ENCODE data around the gene KLRB1. TPM values are rescaled to one million over a fixed set of nuclear protein-coding genes. Genes with fewer than 3 reads are reported as not detected.
"Not testable (repeated sequence)": the region's sequence is repeated elsewhere in the genome, so short reads cannot be mapped to it uniquely, and the experiment has no call there.

The KLRB1 gene
- total and polyA plus RNA-seq, 2 of the 13 experiments (the other 11 are each of a cell fraction or from before 2014, with no cell fraction given) = not detected

GRCh38 chr12:9604287-9604686 is 3.4 kb downstream of the KLRB1 start:
- intact Hi-C loops (cut with micrococcal nuclease; ENCODE audit: unreplicated experiment) = no loop called here
- DNase-seq (ENCODE audit: low spot score) (no peak), ATAC-seq (no peak), FAIRE-seq (no peak)
- no peaks in the 10 kb centered on the region for H3K79me2 ChIP-seq (ENCODE audit: insufficient read depth, low read length)
- peaks cover 8% of the 10 kb centered on the region; the same call in 1 of the 2 replicates for H3K4me1 ChIP-seq (ENCODE audit: insufficient read depth, low read length)
- H3K9me3 ChIP-seq (ENCODE audit: low read length) = no peaks in the 10 kb centered on the region
- POLR2A ChIA-PET = no interaction called here
- H3K36me3 ChIP-seq (replicated peaks in 1 of 2; ENCODE audit: control insufficient read depth in 1 of 2, insufficient read depth in 2 of 2, low read length in 2 of 2) = no peaks in the 10 kb centered on the region
- CTCF ChIA-PET (ENCODE audit: low intra/inter-chr PET ratio, low total read pairs) = no interaction called here
- in situ Hi-C loops (cut with HindIII; ENCODE audit: extremely low pct_ligation_motif_present, low pct_unique_long_range_greater_than_20kb) = no loop called here
- WGBS (ENCODE audit: low lambda C conversion rate) = 98% methylated on average over 5 of the region's 5 CpGs
- H3K27me3 ChIP-seq (ENCODE audit: control insufficient read depth in 1 of 2, insufficient read depth in 2 of 2, low read length in 2 of 2) = no peaks in the 10 kb centered on the region
- no peak overlapping the region for H3K9ac ChIP-seq (ENCODE audit: insufficient read depth, low read depth, low read length)
- H3K27ac ChIP-seq (ENCODE audit: extremely low read length, insufficient read depth, low read length) = no peak overlapping the region
- BruUV-seq (replicated peaks) = no TSS peak
- TF ChIP-seq NBN (conservative IDR thresholded peaks at IDR 0.05) (no peak), HMG20A (CRISPR knock-in tag; IDR thresholded peaks at IDR 0.05; ENCODE audit: borderline replicate concordance) (no peak), ZNF530 (CRISPR knock-in tag; IDR thresholded peaks at IDR 0.05; ENCODE audit: low read depth) (no peak), YEATS2 (CRISPR knock-in tag; IDR thresholded peaks at IDR 0.05; ENCODE audit: borderline replicate concordance) (no peak)
- H3K4me3 ChIP-seq (replicated peaks in 1 of 3; ENCODE audit: insufficient read depth in 1 of 3, low read depth in 2 of 3, low read length in 3 of 3) = no peak overlapping the region
- H4K20me1 ChIP-seq (ENCODE audit: insufficient read depth, low read length) = no peaks in the 10 kb centered on the region
- H3K4me2 ChIP-seq (ENCODE audit: low read depth, low read length) = no peak overlapping the region
- no peak overlapping the region for H2AFZ ChIP-seq (ENCODE audit: low read length)

- H3K27me3 ChIP-seq (ENCODE audit: control insufficient read depth in 1 of 2, insufficient read depth in 2 of 2, low read length in 2 of 2); in situ Hi-C loops (cut with HindIII; ENCODE audit: extremely low pct_ligation_motif_present, low pct_unique_long_range_greater_than_20kb); BruUV-seq (replicated peaks); H3K36me3 ChIP-seq (replicated peaks in 1 of 2; ENCODE audit: control insufficient read depth in 1 of 2, insufficient read depth in 2 of 2, low read length in 2 of 2); H3K4me3 ChIP-seq (replicated peaks in 1 of 3; ENCODE audit: insufficient read depth in 1 of 3, low read depth in 2 of 3, low read length in 3 of 3); POLR2A ChIA-PET; DNase-seq (ENCODE audit: low spot score); H3K9me3 ChIP-seq (ENCODE audit: low read length); H3K79me2 ChIP-seq (ENCODE audit: insufficient read depth, low read length); H2AFZ ChIP-seq (ENCODE audit: low read length); ATAC-seq; H3K4me2 ChIP-seq (ENCODE audit: low read depth, low read length); FAIRE-seq; H3K27ac ChIP-seq (ENCODE audit: extremely low read length, insufficient read depth, low read length); H3K4me1 ChIP-seq (ENCODE audit: insufficient read depth, low read length); H4K20me1 ChIP-seq (ENCODE audit: insufficient read depth, low read length); intact Hi-C loops (cut with micrococcal nuclease; ENCODE audit: unreplicated experiment); CTCF ChIA-PET (ENCODE audit: low intra/inter-chr PET ratio, low total read pairs); H3K9ac ChIP-seq (ENCODE audit: insufficient read depth, low read depth, low read length): not testable (repeated sequence)
- WGBS (ENCODE audit: low lambda C conversion rate) = 58% methylated on average over 3 of the region's 3 CpGs
Measured at GRCh38 chr12:9600426-9600825, 7.3 kb downstream of the KLRB1 start.

Data from HepG2 (cell line).